Liver (tissue), 3 donors: ENCODE results near the gene MALAT1.
"Not testable (repeated sequence)": the region's sequence is repeated elsewhere in the genome, so short reads cannot be mapped to it uniquely, and the experiment has no call there.

Source experiments
- JUND ChIP-seq, 2 donors: IDR thresholded peaks; 2 replicates each; pipeline ENCODE4 v1.6.1; 2016; ENCODE audit warnings: antibody characterized with exemption in 2 of 2
- TAF1 ChIP-seq: conservative IDR thresholded peaks from 2 replicates; pipeline ENCODE4 v1.6.1; 2016; ENCODE audit warnings: antibody characterized with exemption, mild to moderate bottlenecking
- TF ChIP-seq, protein P1 (sequence below): fragments of 150-350 bp; IDR thresholded peaks from 2 replicates; pipeline ENCODE4 v1.5.1; 2017; ENCODE audit warnings: improper control_type of control experiment, low read depth, low read length; ENCODE audit not compliant: missing input control
- TF ChIP-seq, protein P2 (sequence below): IDR thresholded peaks from 2 replicates; pipeline ENCODE4 v1.6.1; 2016; ENCODE audit warnings: antibody characterized with exemption
- donor health status: healthy.
- donor health status: healthy.

DNA sequence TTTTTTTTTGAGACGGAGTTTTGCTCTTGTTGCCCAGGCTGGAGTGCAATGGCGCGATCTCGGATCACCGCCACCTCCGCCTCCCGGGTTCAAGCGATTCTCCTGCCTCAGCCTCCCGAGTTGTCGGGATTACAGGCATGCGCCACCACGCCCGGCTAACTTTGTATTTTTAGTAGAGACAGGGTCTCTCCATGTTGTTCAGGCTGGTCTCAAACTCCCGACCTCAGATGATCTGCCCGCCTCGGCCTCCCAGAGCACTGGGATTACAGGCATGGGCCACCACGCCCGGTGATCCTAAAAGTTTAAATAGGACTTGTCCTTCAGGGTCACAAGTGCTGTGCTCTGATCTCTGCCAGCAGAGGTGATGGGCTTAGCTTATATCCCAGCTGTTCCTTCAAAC is 33.4 kb upstream of the MALAT1 start:
- TF ChIP-seq, protein P1, sequence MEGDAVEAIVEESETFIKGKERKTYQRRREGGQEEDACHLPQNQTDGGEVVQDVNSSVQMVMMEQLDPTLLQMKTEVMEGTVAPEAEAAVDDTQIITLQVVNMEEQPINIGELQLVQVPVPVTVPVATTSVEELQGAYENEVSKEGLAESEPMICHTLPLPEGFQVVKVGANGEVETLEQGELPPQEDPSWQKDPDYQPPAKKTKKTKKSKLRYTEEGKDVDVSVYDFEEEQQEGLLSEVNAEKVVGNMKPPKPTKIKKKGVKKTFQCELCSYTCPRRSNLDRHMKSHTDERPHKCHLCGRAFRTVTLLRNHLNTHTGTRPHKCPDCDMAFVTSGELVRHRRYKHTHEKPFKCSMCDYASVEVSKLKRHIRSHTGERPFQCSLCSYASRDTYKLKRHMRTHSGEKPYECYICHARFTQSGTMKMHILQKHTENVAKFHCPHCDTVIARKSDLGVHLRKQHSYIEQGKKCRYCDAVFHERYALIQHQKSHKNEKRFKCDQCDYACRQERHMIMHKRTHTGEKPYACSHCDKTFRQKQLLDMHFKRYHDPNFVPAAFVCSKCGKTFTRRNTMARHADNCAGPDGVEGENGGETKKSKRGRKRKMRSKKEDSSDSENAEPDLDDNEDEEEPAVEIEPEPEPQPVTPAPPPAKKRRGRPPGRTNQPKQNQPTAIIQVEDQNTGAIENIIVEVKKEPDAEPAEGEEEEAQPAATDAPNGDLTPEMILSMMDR, result not testable (repeated sequence)
- TF ChIP-seq JUND (IDR thresholded peaks at IDR 0.05); TAF1: not testable (repeated sequence)
- TF ChIP-seq, protein P2, sequence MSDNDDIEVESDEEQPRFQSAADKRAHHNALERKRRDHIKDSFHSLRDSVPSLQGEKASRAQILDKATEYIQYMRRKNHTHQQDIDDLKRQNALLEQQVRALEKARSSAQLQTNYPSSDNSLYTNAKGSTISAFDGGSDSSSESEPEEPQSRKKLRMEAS, result not testable (repeated sequence)
